ENCODE results near the gene IRX4. TPM values are rescaled to one million over a fixed set of nuclear protein-coding genes. Genes with fewer than 3 reads are reported as not detected.
A peak's percentile ranks its signal among the peaks of the same experiment; 100 is the strongest.

The IRX4 gene
- total and polyA plus RNA-seq, 4 donors, result not detected

DNA sequence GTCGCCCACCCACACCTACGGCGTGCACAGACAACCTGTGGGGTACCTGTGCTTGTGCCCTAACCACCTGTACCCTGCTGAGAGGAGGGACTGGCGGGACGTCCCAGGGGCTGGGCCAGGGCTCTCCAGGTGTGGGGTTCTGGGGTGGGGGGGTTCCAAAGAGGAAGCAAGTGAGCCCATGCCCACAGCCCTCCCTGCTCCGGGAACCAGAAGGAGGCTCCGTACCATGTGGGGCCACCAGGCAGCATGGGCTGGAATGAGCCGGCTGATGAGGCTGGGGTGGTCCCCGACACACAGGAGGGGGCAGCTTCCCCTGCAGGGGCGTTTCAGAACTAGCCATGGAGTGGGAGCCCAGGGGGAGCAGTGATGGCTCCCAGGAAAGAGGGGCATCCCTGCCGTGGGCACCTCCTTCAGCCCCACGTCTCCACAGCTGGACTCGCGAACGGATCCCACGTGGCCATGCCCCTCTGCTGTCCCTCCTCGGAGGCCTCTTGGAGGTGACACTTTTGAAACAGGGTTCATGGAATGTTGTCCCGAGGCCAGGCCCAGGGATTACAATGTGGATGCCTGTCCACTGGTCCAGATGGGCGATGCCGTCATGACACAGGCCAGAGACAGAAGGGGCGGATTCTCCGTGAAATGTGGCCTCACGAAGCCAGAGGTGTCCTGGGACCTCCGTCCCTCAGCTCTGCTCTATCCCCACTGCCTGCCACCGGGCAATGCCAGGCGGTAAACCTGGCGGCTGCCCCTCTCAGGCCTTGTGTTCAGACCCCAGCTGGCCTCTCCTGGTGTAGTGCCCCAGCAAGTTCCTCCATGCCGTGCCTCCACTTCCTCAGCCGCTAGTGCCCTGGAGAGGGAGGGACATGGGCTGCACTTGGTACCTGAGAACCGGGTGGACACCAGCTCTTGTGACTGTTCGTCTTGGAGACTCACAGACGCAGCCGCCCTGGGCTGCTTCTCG lies 33.6 kb upstream of the IRX4 start:
- intact Hi-C loops (cut with DNase I), result no loop called here
- no peaks in the 10 kb centered on the region for H3K36me3 ChIP-seq (ENCODE audit: control insufficient read depth in 1 of 2, insufficient read depth in 2 of 2, low read length in 1 of 2)
- ATAC-seq (ENCODE audit: low FRiP score) (no peak), DNase-seq (peak in 1 of 2 donors; percentile 55)
- no peak overlapping the region for H3K27ac ChIP-seq (ENCODE audit: low read depth in 1 of 2, low read length in 2 of 2)
- H3K9me3 ChIP-seq (ENCODE audit: control insufficient read depth, low read length), result peaks cover 10% of the 10 kb centered on the region
- H3K27me3 ChIP-seq (ENCODE audit: control insufficient read depth in 1 of 2, insufficient read depth in 2 of 2, low read length in 1 of 2), result no peaks in the 10 kb centered on the region
- H3K4me1 ChIP-seq (ENCODE audit: control insufficient read depth in 1 of 2, insufficient read depth in 2 of 2, low read length in 2 of 2), result no peaks in the 10 kb centered on the region
- no peak overlapping the region for H3K4me3 ChIP-seq (ENCODE audit: low read length in 2 of 2)
- 84 to 85% methylated on average over 33 to 34 of the region's 34 CpGs for WGBS, 2 donors

DNA sequence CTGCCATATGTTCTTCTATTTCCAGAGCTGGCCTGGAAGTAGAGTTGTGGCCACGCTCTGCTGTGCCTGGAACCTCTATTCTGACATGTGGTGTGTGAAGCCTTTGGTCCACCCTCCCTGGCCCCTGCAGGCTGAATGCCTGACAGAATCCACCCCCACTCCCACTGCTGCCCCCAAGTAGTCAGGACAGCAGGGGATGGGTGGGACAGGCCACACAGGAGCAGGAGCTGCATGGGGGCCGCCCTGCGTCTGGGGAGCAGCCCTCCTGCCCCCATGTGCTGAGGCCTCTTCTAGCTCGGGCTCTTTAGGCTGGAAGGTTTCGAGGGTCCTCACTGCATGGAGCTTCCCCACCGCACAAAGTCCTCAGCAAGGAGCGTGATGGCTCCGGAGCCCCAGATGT lies 32.6 kb upstream of the IRX4 start:
- WGBS, 2 donors, result 88 to 91% methylated on average over 8 of the region's 8 CpGs
- Histone ChIP-seq H3K4me1 (ENCODE audit: control insufficient read depth in 1 of 2, insufficient read depth in 2 of 2, low read length in 2 of 2) (no peaks in the 10 kb centered on the region), H3K4me3 (ENCODE audit: low read length in 2 of 2) (no peak overlapping the region), H3K27me3 (ENCODE audit: control insufficient read depth in 1 of 2, insufficient read depth in 2 of 2, low read length in 1 of 2) (no peaks in the 10 kb centered on the region), H3K27ac (ENCODE audit: low read depth in 1 of 2, low read length in 2 of 2) (no peak overlapping the region), H3K36me3 (ENCODE audit: control insufficient read depth in 1 of 2, insufficient read depth in 2 of 2, low read length in 1 of 2) (no peaks in the 10 kb centered on the region), H3K9me3 (ENCODE audit: control insufficient read depth, low read length) (peaks cover 10% of the 10 kb centered on the region)
- intact Hi-C loops (cut with DNase I), result no loop called here
- no peak for ATAC-seq (ENCODE audit: low FRiP score)
- no peak for DNase-seq

DNA sequence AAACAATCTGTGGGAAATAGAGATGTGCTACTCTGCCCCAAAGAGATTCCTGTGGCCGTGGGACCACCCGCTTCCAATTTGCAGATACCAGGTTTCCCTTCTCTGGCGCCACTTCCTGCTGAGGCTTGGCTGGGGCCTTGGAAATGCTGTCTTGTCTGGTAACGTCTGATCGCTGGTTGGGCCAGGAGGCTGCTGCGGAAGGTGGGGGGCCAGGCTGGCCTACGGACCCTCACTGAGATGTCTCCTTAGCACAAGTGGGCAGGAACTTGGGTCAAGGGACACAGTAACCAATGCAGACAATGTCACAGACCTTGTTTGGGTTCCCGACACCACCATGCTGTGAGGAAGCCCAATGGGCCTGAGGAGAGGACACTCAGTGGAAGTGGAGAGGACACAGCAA lies 31.7 kb upstream of the IRX4 start:
- Histone ChIP-seq H3K27me3 (ENCODE audit: control insufficient read depth in 1 of 2, insufficient read depth in 2 of 2, low read length in 1 of 2) (no peaks in the 10 kb centered on the region), H3K4me3 (ENCODE audit: low read length in 2 of 2) (no peak overlapping the region), H3K9me3 (ENCODE audit: control insufficient read depth, low read length) (peaks cover 10% of the 10 kb centered on the region), H3K4me1 (ENCODE audit: control insufficient read depth in 1 of 2, insufficient read depth in 2 of 2, low read length in 2 of 2) (no peaks in the 10 kb centered on the region), H3K36me3 (ENCODE audit: control insufficient read depth in 1 of 2, insufficient read depth in 2 of 2, low read length in 1 of 2) (no peaks in the 10 kb centered on the region), H3K27ac (ENCODE audit: low read depth in 1 of 2, low read length in 2 of 2) (no peak overlapping the region)
- DNase-seq, result peak in 1 of 2 donors; percentile 57
- WGBS, 2 donors, result 88 to 90% methylated on average over 8 of the region's 8 CpGs
- ATAC-seq (ENCODE audit: low FRiP score), result no peak
- intact Hi-C loops (cut with DNase I), result no loop called here

DNA sequence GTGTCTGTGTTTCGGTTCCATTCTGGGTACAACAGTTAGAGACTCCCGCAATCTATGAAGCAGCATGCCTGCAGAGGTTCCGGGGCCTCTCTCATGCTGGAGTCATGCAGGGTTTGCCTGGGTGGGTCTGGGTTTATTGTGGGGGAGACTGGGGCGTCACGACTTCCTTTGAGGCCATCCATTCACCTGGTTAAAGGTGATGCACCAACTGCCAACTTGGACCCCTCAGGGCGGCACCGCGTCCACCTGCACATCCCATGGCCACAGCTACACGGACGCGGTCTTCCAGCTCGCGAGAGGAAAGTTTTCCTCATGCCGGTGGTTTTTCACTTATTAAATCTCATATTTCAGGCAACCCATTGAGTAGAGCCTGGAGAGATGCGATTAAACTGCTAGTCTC lies 30.9 kb upstream of the IRX4 start:
- DNase-seq, result peak in 1 of 2 donors; percentile 14
- Histone ChIP-seq H3K36me3 (ENCODE audit: control insufficient read depth in 1 of 2, insufficient read depth in 2 of 2, low read length in 1 of 2) (no peaks in the 10 kb centered on the region), H3K4me1 (ENCODE audit: control insufficient read depth in 1 of 2, insufficient read depth in 2 of 2, low read length in 2 of 2) (no peaks in the 10 kb centered on the region), H3K27ac (ENCODE audit: low read depth in 1 of 2, low read length in 2 of 2) (no peak overlapping the region), H3K27me3 (ENCODE audit: control insufficient read depth in 1 of 2, insufficient read depth in 2 of 2, low read length in 1 of 2) (no peaks in the 10 kb centered on the region), H3K4me3 (ENCODE audit: low read length in 2 of 2) (no peak overlapping the region), H3K9me3 (ENCODE audit: control insufficient read depth, low read length) (peaks cover 10% of the 10 kb centered on the region)
- no peak for ATAC-seq (ENCODE audit: low FRiP score)
- 91 to 93% methylated on average over 15 of the region's 15 CpGs for WGBS, 2 donors
- intact Hi-C loops (cut with DNase I), result no loop called here

DNA sequence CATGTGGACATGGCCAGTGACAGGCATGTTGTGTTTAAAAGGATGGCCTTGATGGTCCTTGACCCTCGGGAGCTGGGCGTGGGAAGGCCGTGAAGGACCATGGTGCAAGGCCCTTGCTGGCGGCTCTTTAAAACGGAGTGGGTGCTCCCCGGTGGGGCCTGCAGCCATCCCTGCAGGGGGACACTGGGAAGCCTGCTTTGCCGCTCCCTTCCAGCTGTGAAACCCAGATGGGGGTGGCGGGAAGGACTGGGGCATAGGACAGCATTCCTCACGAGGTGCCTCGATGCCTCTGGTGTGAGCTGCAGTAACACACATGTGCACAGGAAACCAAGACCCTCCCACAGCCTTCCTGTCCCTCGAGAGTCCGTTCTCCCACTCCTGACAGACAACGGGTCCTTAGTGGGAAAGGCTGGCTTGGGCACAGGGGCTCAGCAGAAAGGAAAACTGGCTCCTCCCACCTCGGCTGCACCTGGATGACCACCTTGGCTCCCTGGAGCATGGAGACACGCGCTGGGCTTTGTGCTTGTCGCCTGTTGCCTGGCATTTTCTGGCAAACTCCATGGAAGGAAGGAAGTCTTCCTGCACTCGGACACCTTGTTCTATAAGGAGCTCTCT lies 30.3 kb upstream of the IRX4 start:
- no peaks in the 10 kb centered on the region for H3K4me1 ChIP-seq (ENCODE audit: control insufficient read depth in 1 of 2, insufficient read depth in 2 of 2, low read length in 2 of 2)
- 82 to 85% methylated on average over 18 of the region's 18 CpGs for WGBS, 2 donors
- DNase-seq (no peak), ATAC-seq (ENCODE audit: low FRiP score) (no peak)
- H3K9me3 ChIP-seq (ENCODE audit: control insufficient read depth, low read length), result peaks cover 10% of the 10 kb centered on the region
- no peaks in the 10 kb centered on the region for H3K36me3 ChIP-seq (ENCODE audit: control insufficient read depth in 1 of 2, insufficient read depth in 2 of 2, low read length in 1 of 2)
- H3K4me3 ChIP-seq (ENCODE audit: low read length in 2 of 2), result no peak overlapping the region
- intact Hi-C loops (cut with DNase I), result no loop called here
- H3K27me3 ChIP-seq (ENCODE audit: control insufficient read depth in 1 of 2, insufficient read depth in 2 of 2, low read length in 1 of 2), result no peaks in the 10 kb centered on the region
- H3K27ac ChIP-seq (ENCODE audit: low read depth in 1 of 2, low read length in 2 of 2), result no peak overlapping the region

DNA sequence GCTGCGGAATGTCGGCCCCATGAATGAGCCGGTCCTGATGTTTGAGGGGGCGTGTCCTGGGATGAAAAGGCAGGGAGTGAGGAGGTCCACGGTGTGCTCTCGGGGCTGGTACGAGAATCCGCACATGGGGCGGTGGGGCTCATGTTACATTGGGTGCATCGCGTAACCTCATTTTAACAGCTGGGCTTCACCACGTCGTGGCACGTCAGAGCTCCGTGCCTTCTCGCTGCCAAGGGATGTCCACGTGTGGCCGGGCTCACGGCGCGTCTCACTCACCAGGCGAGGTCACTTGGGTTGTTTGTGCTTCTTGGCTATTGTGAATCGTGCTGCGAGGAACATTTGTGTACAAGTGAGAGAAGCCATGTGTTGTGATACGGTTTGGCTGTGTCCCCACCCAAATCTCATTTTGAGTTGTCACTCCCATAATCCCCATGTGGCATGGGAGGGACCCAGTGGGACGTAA lies 29.1 kb upstream of the IRX4 start:
- ATAC-seq (ENCODE audit: low FRiP score) (no peak), DNase-seq (no peak)
- no peaks in the 10 kb centered on the region for H3K4me1 ChIP-seq (ENCODE audit: control insufficient read depth in 1 of 2, insufficient read depth in 2 of 2, low read length in 2 of 2)
- H3K4me3 ChIP-seq (ENCODE audit: low read length in 2 of 2), result no peak overlapping the region
- H3K9me3 ChIP-seq (ENCODE audit: control insufficient read depth, low read length), result peaks cover 12% of the 10 kb centered on the region
- 84 to 87% methylated on average over 26 of the region's 26 CpGs for WGBS, 2 donors
- no peak overlapping the region for H3K27ac ChIP-seq (ENCODE audit: low read depth in 1 of 2, low read length in 2 of 2)
- intact Hi-C loops (cut with DNase I), result no loop called here
- no peaks in the 10 kb centered on the region for H3K36me3 ChIP-seq (ENCODE audit: control insufficient read depth in 1 of 2, insufficient read depth in 2 of 2, low read length in 1 of 2)
- H3K27me3 ChIP-seq (ENCODE audit: control insufficient read depth in 1 of 2, insufficient read depth in 2 of 2, low read length in 1 of 2), result no peaks in the 10 kb centered on the region

DNA sequence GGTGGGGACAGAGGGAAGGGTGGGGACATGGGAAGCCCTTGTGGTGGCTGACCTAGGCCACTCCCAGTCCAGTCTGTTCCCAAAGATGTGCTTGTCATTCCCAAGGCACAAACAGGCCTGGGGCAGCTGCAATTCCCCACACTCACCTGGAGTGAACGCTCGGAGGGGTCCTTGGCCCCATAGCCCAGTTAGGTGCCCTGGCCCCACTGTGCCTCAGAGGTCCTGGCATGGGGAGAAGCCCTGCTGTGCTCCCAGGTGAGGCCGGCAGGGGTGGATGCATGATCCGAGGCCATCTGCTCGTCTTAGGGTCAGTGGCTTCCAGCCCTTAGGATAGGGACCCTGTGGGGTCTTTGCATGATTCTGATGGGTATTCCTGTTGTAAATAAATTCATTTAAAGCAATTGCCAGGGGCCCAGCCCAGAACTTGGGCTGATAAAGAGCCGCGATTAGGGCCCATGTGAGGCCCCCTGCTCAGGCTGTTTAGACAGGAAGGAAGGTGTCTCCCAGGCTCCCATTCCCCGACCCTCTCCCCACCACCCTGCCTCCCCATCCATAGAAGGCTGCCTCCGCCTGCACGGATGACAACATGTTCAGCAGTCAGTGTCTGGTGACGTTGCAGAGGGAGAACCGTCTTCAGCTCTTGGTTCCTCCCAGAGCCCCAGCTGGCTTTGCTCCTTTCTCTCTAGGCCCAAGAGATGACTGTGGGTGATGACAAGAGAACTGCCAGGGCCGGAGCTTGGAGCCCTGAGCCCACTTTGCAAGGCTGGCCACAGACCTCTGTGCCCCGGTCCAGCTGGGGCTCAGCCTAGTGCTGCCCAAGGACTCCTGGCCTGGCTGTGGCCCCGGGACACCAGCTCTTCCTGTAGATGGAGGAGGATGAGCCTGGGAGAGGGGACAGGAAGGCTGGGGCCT lies 28.4 kb upstream of the IRX4 start:
- 74 to 80% methylated on average over 15 of the region's 15 CpGs for WGBS, 2 donors
- Histone ChIP-seq H3K27ac (ENCODE audit: low read depth in 1 of 2, low read length in 2 of 2) (no peak overlapping the region), H3K36me3 (ENCODE audit: control insufficient read depth in 1 of 2, insufficient read depth in 2 of 2, low read length in 1 of 2) (no peaks in the 10 kb centered on the region), H3K4me1 (ENCODE audit: control insufficient read depth in 1 of 2, insufficient read depth in 2 of 2, low read length in 2 of 2) (no peaks in the 10 kb centered on the region), H3K9me3 (ENCODE audit: control insufficient read depth, low read length) (peaks cover 12% of the 10 kb centered on the region), H3K4me3 (ENCODE audit: low read length in 2 of 2) (no peak overlapping the region), H3K27me3 (ENCODE audit: control insufficient read depth in 1 of 2, insufficient read depth in 2 of 2, low read length in 1 of 2) (no peaks in the 10 kb centered on the region)
- intact Hi-C loops (cut with DNase I), result no loop called here
- no peak for ATAC-seq (ENCODE audit: low FRiP score)
- DNase-seq, result no peak

DNA sequence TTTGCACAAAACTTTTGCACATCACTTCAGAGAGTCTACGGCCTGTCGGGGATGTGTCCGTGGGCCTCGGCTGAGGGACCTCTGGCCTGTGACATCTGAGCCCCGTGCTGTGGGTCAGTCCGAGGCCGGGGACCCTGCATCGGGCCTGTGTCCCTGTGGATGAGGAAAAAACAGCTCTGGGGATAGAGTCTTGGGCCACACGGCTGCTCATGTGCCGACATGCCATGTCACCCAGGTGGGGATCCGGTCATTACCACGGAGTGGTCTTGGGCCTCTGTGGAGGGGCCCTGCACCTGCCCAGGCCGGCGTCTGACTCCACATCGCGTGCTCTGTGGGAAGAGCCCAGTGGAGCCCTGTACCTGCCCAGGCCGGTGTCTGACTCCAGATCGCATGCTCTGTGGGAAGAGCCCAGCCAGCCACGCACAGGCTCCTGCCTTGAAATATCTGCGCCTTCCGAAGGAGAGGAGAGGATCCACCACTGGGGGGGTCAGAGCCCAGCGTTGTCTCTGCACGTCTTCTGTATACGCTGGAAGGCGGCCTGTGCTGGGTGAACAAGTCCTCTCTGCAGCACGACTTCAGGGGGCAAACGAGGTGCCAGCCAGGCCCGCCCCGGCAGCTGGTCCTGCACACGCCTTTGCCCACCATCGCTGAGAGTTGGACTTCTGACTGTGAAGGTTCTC lies 27.5 kb upstream of the IRX4 start:
- intact Hi-C loops (cut with DNase I), result no loop called here
- peak; percentile 38 for ATAC-seq (ENCODE audit: low FRiP score)
- DNase-seq, result no peak

More for the DNA sequence above, 27.5 kb upstream of the IRX4 start:
- Histone ChIP-seq H3K27me3 (ENCODE audit: control insufficient read depth in 1 of 2, insufficient read depth in 2 of 2, low read length in 1 of 2) (no peaks in the 10 kb centered on the region), H3K36me3 (ENCODE audit: control insufficient read depth in 1 of 2, insufficient read depth in 2 of 2, low read length in 1 of 2) (no peaks in the 10 kb centered on the region), H3K9me3 (ENCODE audit: control insufficient read depth, low read length) (peaks cover 8% of the 10 kb centered on the region), H3K4me3 (ENCODE audit: low read length in 2 of 2) (no peak overlapping the region), H3K4me1 (ENCODE audit: control insufficient read depth in 1 of 2, insufficient read depth in 2 of 2, low read length in 2 of 2) (no peaks in the 10 kb centered on the region), H3K27ac (ENCODE audit: low read depth in 1 of 2, low read length in 2 of 2) (no peak overlapping the region)
- 88% methylated on average over 31 of the region's 31 CpGs for WGBS, 2 donors

Measured in aorta (tissue), 5 donors.